ENCODE measurements around the gene PTEN.

DNA sequence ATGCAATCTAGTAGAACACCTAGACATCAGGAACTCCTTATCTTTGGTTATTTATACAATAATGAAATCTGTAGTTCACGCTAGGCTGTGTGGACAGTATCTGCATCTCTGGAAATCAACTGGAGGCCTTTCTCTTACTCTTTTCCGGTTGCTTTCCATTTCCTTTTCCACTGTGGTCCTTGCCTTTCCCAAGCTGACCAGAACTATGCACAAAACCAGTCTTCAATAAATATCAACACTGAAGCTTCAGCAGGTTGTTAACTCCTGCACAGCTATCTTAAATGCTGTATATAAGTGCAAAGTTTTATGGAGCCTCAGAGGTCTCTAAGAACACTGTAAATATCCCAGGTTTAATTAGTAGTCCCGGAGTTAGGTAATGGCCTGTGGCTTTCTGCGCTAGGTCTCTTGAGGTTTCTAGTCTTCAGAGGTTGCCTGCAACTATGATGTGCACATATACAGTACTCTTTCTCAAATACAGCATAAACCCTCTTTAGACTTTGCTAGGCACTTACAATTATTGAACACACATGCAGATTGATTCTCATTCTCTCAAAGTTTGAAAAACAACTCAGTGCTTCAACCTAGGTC, 2.5 kb upstream of the PTEN start:
- TF ChIP-seq, protein P1, sequence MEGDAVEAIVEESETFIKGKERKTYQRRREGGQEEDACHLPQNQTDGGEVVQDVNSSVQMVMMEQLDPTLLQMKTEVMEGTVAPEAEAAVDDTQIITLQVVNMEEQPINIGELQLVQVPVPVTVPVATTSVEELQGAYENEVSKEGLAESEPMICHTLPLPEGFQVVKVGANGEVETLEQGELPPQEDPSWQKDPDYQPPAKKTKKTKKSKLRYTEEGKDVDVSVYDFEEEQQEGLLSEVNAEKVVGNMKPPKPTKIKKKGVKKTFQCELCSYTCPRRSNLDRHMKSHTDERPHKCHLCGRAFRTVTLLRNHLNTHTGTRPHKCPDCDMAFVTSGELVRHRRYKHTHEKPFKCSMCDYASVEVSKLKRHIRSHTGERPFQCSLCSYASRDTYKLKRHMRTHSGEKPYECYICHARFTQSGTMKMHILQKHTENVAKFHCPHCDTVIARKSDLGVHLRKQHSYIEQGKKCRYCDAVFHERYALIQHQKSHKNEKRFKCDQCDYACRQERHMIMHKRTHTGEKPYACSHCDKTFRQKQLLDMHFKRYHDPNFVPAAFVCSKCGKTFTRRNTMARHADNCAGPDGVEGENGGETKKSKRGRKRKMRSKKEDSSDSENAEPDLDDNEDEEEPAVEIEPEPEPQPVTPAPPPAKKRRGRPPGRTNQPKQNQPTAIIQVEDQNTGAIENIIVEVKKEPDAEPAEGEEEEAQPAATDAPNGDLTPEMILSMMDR (IDR thresholded peaks at IDR 0.05 in 2 of 3, conservative IDR thresholded peaks at IDR 0.05 in 1 of 3; ENCODE audit: borderline replicate concordance in 1 of 3, insufficient read depth in 1 of 3, low read depth in 2 of 3, low read length in 2 of 3): no peak
- TF ChIP-seq SIN3A (IDR thresholded peaks at IDR 0.05; ENCODE audit: low read depth) (no peak), EZH2phosphoT487 (IDR thresholded peaks at IDR 0.05; ENCODE audit: borderline replicate concordance) (no peak), EZH2 (IDR thresholded peaks at IDR 0.05) (no peak)
- TF ChIP-seq, protein P2, sequence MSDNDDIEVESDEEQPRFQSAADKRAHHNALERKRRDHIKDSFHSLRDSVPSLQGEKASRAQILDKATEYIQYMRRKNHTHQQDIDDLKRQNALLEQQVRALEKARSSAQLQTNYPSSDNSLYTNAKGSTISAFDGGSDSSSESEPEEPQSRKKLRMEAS (IDR thresholded peaks at IDR 0.05): no peak
